GM12874 (cell line): Measurements from ENCODE around the gene MUC15.

Source experiments
- CTCF ChIP-seq: IDR thresholded peaks from 2 replicates; pipeline ENCODE4 v1.5.1; 2011; ENCODE audit warnings: low read depth, mild to moderate bottlenecking, control low read depth, low read length, moderate library complexity; ENCODE audit not compliant: insufficient read depth

The MUC15 gene

GRCh38 chr11:26571861-26572654, at the start of gene MUC15:
Gene MUC15, minus strand, starts transcription at chr11:26572263. Its CDS starts 5,169 bp downstream, at chr11:26567094.
- no peak for TF ChIP-seq CTCF

- TF ChIP-seq CTCF, result no peak
These were observed 49.1 kb upstream of the MUC15 start for GRCh38 chr11:26621132-26621531.

- no peak for TF ChIP-seq CTCF
These were observed 48.4 kb upstream of the MUC15 start for GRCh38 chr11:26620282-26621045.

GRCh38 chr11:26618441-26618840, 46.4 kb upstream of the MUC15 start:
- TF ChIP-seq CTCF, result no peak

- TF ChIP-seq CTCF, result no peak
These were observed 41.7 kb upstream of the MUC15 start for GRCh38 chr11:26613759-26614158.

- TF ChIP-seq CTCF, result no peak
These were observed 36.6 kb upstream of the MUC15 start for GRCh38 chr11:26608507-26609146.
